Breast epithelium (tissue), 4 donors: Measurements from ENCODE around the gene NCOR2. TPM values are rescaled to one million over a fixed set of nuclear protein-coding genes. Genes with fewer than 3 reads are reported as not detected.

ENCODE experiments used
- DNase-seq, 2 donors: peaks; one replicate each; pipeline ENCODE4 v3.0.0-alpha.2; 2019; ENCODE audit warnings: low spot score in 2 of 2
- H3K27ac ChIP-seq, 2 donors: fragments of 200-600 bp; sonication (generic) in 1 of 2; one replicate each; pipeline ENCODE4 v1.5.1; 2016 to 2019; ENCODE audit warnings: mild to moderate bottlenecking in 1 of 2
- H3K27me3 ChIP-seq, 2 donors: fragments of 200-600 bp; sonication (generic) in 1 of 2; one replicate each; pipeline versions ENCODE4 v1.5.1 to v1.6.0; 2017 to 2019; ENCODE audit warnings: control low read depth in 1 of 2, mild to moderate bottlenecking in 1 of 2
- H3K36me3 ChIP-seq: fragments of 200-600 bp; one replicate; pipeline ENCODE4 v1.5.1; 2019
- H3K4me1 ChIP-seq, 2 donors: fragments of 200-600 bp; sonication (generic); one replicate each; pipeline ENCODE4 v1.5.1; 2016 to 2019; ENCODE audit warnings: control low read depth in 1 of 2
- H3K4me3 ChIP-seq, 3 donors: fragments of 200-600 bp; sonication (generic); 1 replicate in 2 of 3; 2 replicates in 1 of 3; pipeline ENCODE4 v1.5.1; 2016 to 2019; ENCODE audit warnings: mild to moderate bottlenecking in 3 of 3, moderate library complexity in 2 of 3
- H3K9me3 ChIP-seq, 2 donors: fragments of 200-600 bp; sonication (generic) in 1 of 2; one replicate each; pipeline ENCODE4 v1.5.1; 2016 to 2019; ENCODE audit warnings: control low read depth in 1 of 2
- POLR2A ChIP-seq: fragments of 450-650 bp; IDR thresholded peaks from one replicate; pipeline ENCODE4 v1.6.1; 2016; ENCODE audit warnings: antibody characterized with exemption, mild to moderate bottlenecking, moderate library complexity
- POLR2AphosphoS5 ChIP-seq, 3 donors: sonication (generic); formaldehyde crosslinking; IDR thresholded peaks; one replicate each; pipeline ENCODE4 v1.6.1; 2017; ENCODE audit warnings: antibody characterized with exemption in 3 of 3
- intact Hi-C: fragments of 100-400 bp; cut with DNase I; formaldehyde crosslinking; loops from one replicate; pipeline ENCODE4 v1.15.1; 2023; ENCODE audit warnings: low total_unique reads
- total RNA-seq, 3 donors: library from RNA; depleted of rRNA; stranded (reverse); fragments of >200 nt; gene quantifications; one replicate each; pipeline ENCODE4 v1.1.0, GENCODE V29; 2016
- TF ChIP-seq, protein P1 (sequence below), 3 donors: fragments of 450-650 bp; IDR thresholded peaks; one replicate each; pipeline ENCODE4 v1.5.1; 2016 to 2017; ENCODE audit warnings: antibody characterized with exemption in 3 of 3, mild to moderate bottlenecking in 3 of 3, moderate library complexity in 3 of 3

The NCOR2 gene
- total RNA-seq, 3 donors from 2014 or later, result 58.4 to 83.9 (median 71.7) TPM

DNA sequence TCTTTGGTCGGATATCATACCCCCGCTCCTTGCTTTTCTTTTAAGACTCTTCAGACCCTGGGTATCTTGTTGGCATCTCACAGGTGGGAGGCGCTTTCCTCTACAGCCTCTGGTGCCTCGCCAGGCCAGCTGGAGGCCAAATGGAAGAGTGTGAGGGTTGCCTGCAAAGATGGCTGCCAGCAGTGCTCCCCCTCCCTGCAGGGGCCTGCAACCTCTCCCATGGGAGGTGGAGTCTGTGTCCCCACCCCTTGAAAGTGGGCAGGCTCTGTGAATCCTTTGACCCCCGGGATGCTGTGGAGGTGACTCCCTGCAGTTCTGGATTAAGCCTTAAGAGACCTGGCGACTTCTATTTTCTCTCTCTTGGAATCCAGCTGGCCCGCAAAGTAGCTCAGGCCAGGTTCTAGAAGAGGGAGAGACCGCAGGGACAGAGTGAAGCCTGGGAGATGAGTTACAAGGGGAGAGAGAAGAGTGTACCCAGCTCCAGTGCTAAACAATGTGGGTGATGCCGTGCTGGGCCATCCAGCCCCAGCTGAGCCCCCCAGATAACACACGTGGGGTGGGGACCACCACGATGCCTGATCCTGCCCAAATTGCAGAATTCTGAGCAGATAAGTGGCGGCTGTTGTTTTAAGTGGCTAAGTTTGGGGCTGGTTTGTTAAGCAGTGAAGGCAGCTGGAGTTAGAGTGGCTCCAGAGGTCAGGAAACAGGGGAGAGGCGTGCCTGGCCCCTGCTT is 37.9 kb upstream of the NCOR2 start:
- peaks cover 3 to 13% of the 10 kb centered on the region in 2 donors for H3K4me1 ChIP-seq
- H3K36me3 ChIP-seq, result no peaks in the 10 kb centered on the region
- no peak for DNase-seq
- no peaks in the 10 kb centered on the region for H3K9me3 ChIP-seq
- intact Hi-C loops, result no loop called here
- H3K27me3 ChIP-seq, result no peaks in the 10 kb centered on the region
- TF ChIP-seq POLR2AphosphoS5 (IDR thresholded peaks at IDR 0.05), result no peak
- no peak for TF ChIP-seq POLR2A
- TF ChIP-seq, protein P1, sequence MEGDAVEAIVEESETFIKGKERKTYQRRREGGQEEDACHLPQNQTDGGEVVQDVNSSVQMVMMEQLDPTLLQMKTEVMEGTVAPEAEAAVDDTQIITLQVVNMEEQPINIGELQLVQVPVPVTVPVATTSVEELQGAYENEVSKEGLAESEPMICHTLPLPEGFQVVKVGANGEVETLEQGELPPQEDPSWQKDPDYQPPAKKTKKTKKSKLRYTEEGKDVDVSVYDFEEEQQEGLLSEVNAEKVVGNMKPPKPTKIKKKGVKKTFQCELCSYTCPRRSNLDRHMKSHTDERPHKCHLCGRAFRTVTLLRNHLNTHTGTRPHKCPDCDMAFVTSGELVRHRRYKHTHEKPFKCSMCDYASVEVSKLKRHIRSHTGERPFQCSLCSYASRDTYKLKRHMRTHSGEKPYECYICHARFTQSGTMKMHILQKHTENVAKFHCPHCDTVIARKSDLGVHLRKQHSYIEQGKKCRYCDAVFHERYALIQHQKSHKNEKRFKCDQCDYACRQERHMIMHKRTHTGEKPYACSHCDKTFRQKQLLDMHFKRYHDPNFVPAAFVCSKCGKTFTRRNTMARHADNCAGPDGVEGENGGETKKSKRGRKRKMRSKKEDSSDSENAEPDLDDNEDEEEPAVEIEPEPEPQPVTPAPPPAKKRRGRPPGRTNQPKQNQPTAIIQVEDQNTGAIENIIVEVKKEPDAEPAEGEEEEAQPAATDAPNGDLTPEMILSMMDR (IDR thresholded peaks at IDR 0.05), result no peak
- no peak overlapping the region for H3K27ac ChIP-seq
- no peak overlapping the region for H3K4me3 ChIP-seq

DNA sequence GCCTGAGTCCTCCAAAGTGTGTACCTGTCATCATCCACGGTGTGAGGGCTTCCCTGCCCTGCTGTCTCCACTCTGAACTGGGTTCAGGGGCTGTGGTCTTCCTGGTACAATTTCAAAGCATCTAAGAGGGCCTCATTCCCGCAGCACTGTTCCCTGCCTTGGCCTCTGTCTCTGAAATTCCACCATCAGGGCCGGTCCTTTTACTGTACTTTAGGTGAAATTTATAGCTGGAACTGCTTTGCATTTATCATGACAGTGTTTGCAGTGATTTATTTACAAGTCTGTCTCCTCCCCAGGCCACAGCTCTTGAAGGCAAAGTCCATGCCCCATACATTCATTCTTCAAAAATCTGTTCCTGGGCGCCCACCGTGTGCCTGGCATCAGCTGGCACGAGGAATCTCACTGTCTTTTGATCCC is 36.9 kb upstream of the NCOR2 start:
- H3K4me3 ChIP-seq, result no peak overlapping the region
- no peak for DNase-seq
- no peak for TF ChIP-seq POLR2AphosphoS5 (IDR thresholded peaks at IDR 0.05)
- no peak for TF ChIP-seq POLR2A
- TF ChIP-seq, protein P1 (IDR thresholded peaks at IDR 0.05), result no peak
- no peaks in the 10 kb centered on the region for H3K9me3 ChIP-seq
- H3K4me1 ChIP-seq, result peaks cover 3 to 8% of the 10 kb centered on the region in 2 donors
- H3K27me3 ChIP-seq, result no peaks in the 10 kb centered on the region
- intact Hi-C loops, result no loop called here
- no peak overlapping the region for H3K27ac ChIP-seq
- no peaks in the 10 kb centered on the region for H3K36me3 ChIP-seq

DNA sequence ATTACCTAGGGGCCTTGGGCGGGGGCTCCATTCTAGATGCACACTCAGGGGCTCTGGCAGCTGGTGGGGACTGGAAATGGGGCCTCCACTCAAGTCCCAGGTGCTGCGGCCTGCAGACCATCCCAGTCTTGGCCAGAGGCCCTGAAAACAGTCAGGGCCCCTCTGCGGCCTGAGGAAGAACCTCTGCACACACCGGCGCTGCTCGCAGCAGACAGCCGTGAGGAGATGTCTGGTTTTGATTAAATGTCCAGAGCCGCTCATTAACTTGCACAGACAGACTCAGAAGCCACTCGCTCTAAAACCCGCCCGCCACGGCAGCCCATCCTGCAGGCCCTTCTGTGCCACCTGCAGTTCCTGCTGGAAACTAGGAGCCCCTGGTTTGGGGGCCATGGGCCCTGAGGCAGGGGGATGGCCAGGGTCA is 36.4 kb upstream of the NCOR2 start:
- Histone ChIP-seq H3K27me3 (no peaks in the 10 kb centered on the region), H3K4me1 (peaks cover 3 to 4% of the 10 kb centered on the region in 2 donors), H3K36me3 (no peaks in the 10 kb centered on the region), H3K4me3 (no peak overlapping the region), H3K27ac (no peak overlapping the region), H3K9me3 (no peaks in the 10 kb centered on the region)
- intact Hi-C loops, result no loop called here
- no peak for TF ChIP-seq POLR2AphosphoS5 (IDR thresholded peaks at IDR 0.05)
- TF ChIP-seq, protein P1 (IDR thresholded peaks at IDR 0.05), result no peak
- no peak for TF ChIP-seq POLR2A
- DNase-seq, result no peak

DNA sequence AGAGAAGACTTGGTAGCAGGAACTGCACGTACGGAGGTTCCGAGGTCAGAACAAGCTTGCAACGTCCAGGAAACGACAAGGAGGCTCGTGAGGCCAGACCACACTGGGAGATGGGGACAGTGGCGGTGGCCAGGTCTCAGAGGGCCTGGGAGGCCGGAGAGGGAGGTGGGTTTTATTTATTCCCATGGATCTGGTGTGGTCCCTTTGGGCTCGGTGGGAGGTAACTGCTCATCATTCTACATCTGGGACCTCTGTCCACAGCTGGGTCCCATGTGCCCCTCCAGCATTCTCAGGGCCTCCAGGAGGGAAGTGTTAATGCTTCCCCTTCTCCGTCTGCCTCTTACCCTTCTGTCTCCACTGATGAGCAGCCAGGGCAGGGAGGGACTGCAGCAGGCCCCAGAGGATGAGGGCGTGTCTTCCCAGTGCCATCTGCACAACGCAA is 35.7 kb upstream of the NCOR2 start:
- no peak for DNase-seq
- Histone ChIP-seq H3K9me3 (no peaks in the 10 kb centered on the region), H3K36me3 (no peaks in the 10 kb centered on the region), H3K27ac (no peak overlapping the region), H3K4me1 (no peaks in the 10 kb centered on the region), H3K27me3 (no peaks in the 10 kb centered on the region), H3K4me3 (no peak overlapping the region)
- intact Hi-C loops, result no loop called here
- TF ChIP-seq, protein P1 (IDR thresholded peaks at IDR 0.05), result no peak
- TF ChIP-seq POLR2A (no peak), POLR2AphosphoS5 (IDR thresholded peaks at IDR 0.05) (no peak)

DNA sequence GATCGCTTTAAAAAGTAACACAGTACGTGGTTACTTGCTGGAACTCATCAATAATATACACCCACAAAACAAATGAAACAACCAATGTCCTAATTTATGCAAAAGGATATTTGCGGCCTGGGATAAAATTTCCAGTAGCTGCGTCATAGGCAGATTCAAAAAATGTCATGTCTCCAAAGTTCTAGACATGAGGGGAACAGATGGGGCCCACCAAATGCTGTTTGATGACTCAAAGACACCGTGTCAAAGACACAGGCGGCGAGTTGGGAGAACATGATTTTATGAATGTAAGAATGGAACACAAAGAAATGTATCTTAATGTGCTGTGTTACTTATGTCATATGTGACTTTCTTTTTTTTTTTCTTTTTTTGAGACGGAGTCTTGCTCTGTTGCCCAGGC is 34.3 kb upstream of the NCOR2 start:
- H3K27ac ChIP-seq, result no peak overlapping the region
- intact Hi-C loops, result no loop called here
- no peaks in the 10 kb centered on the region for H3K36me3 ChIP-seq
- H3K4me3 ChIP-seq, result no peak overlapping the region
- no peaks in the 10 kb centered on the region for H3K27me3 ChIP-seq
- no peak for DNase-seq
- H3K4me1 ChIP-seq, result no peaks in the 10 kb centered on the region
- H3K9me3 ChIP-seq, result no peaks in the 10 kb centered on the region
- TF ChIP-seq POLR2AphosphoS5 (IDR thresholded peaks at IDR 0.05), result no peak
- TF ChIP-seq, protein P1 (IDR thresholded peaks at IDR 0.05), result no peak
- TF ChIP-seq POLR2A, result no peak
